ENCODE results near the gene BICRAL. TPM values are rescaled to one million over a fixed set of nuclear protein-coding genes. Genes with fewer than 3 reads are reported as not detected.
"Not testable (repeated sequence)": the region's sequence is repeated elsewhere in the genome, so short reads cannot be mapped to it uniquely, and the experiment has no call there.

The BICRAL gene
- total and polyA plus RNA-seq, 2 experiments from 2014 or later, result 2.1 to 6.3 TPM

DNA sequence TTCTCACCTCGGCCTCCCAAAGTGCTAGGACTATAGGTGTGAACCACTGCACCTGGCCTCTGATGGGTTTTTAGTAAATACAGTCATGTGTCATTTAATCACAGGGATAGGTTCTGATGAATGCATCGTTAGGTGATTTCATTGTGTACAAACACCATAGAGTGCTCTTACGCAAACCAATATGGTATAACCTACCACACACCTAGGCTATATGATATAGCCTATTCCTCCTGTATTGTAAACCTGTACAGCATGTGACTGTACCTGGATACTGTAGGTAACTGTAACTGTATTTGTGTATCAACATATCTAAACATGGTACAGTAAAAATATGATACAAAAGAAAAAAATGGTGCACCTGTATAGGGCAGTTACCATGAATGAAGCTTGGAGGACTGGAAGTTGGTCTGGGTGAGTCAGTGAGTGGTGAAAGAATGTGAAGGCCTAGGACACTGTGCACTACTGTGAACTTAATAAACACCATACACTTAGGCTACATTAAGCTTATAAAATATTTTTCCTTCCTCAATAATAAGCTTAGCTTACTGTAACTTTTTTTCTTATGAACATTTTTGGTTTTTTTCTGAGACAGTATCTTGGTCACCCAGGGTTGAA lies 10.0 kb downstream of the BICRAL start:
- WGBS (ENCODE audit: low lambda C conversion rate, missing lambda C conversion rate), result 97% methylated on average over 3 of the region's 3 CpGs
- TF ChIP-seq EZH2phosphoT487 (IDR thresholded peaks at IDR 0.05; ENCODE audit: low read depth, severe bottlenecking, unreplicated experiment), result no peak
- no peak for TF ChIP-seq EZH2 (IDR thresholded peaks at IDR 0.05; ENCODE audit: borderline replicate concordance)
- TF ChIP-seq, protein P1, sequence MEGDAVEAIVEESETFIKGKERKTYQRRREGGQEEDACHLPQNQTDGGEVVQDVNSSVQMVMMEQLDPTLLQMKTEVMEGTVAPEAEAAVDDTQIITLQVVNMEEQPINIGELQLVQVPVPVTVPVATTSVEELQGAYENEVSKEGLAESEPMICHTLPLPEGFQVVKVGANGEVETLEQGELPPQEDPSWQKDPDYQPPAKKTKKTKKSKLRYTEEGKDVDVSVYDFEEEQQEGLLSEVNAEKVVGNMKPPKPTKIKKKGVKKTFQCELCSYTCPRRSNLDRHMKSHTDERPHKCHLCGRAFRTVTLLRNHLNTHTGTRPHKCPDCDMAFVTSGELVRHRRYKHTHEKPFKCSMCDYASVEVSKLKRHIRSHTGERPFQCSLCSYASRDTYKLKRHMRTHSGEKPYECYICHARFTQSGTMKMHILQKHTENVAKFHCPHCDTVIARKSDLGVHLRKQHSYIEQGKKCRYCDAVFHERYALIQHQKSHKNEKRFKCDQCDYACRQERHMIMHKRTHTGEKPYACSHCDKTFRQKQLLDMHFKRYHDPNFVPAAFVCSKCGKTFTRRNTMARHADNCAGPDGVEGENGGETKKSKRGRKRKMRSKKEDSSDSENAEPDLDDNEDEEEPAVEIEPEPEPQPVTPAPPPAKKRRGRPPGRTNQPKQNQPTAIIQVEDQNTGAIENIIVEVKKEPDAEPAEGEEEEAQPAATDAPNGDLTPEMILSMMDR (IDR thresholded peaks at IDR 0.05; ENCODE audit: poor library complexity), result no peak
- H3K9me3 ChIP-seq (ENCODE audit: low read depth), result no peaks in the 10 kb centered on the region

DNA sequence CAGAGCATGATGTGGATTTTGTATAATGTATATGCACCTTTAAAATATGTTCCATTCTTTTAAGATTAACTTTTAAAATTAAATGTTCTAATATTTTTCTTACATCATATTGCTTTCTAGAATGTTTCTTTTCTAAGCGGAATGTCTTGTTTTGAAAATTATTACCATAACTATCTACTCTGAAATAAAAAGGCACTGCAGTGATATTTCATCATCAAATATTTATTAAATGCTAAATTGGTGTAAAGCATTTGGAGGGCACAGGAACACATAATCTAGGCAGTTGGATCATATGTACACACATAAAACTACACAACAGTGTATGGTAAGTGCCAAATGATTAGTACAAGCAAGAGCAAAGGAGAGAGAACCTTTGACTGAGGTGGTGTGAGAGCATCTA lies 13.8 kb downstream of the BICRAL start:
- Histone ChIP-seq H2AFZ (no peak overlapping the region), H3K79me2 (peaks cover 4% of the 10 kb centered on the region), H3K36me3 (replicated peaks; ENCODE audit: insufficient read depth, low read depth) (no peaks in the 10 kb centered on the region), H3K9me2 (replicated peaks; ENCODE audit: insufficient read depth) (no peaks in the 10 kb centered on the region), H4K20me1 (ENCODE audit: insufficient read depth, poor library complexity, severe bottlenecking) (no peaks in the 10 kb centered on the region), H3K4me1 (ENCODE audit: insufficient read depth) (peaks cover 3% of the 10 kb centered on the region), H3K4me3 (no peak overlapping the region), H3K27me3 (no peaks in the 10 kb centered on the region), H3K4me2 (no peak overlapping the region), H3K9me3 (ENCODE audit: low read depth) (no peaks in the 10 kb centered on the region), H3K27ac (no peak overlapping the region)
- WGBS (ENCODE audit: low lambda C conversion rate, missing lambda C conversion rate), result 98% methylated on average over 1 of the region's 1 CpG
- no peak for DNase-seq (ENCODE audit: low spot score)
- TF ChIP-seq EZH2 (IDR thresholded peaks at IDR 0.05; ENCODE audit: borderline replicate concordance), result no peak

More for the DNA sequence above, 10.0 kb downstream of the BICRAL start:
- H3K27ac ChIP-seq, result no peak overlapping the region
- H2AFZ ChIP-seq, result no peak overlapping the region
- peaks cover 40% of the 10 kb centered on the region for H3K79me2 ChIP-seq
- no peaks in the 10 kb centered on the region for H3K9me2 ChIP-seq (replicated peaks; ENCODE audit: insufficient read depth)
- DNase-seq (ENCODE audit: low spot score), result no peak
- H3K27me3 ChIP-seq, result no peaks in the 10 kb centered on the region
- no peak overlapping the region for H3K4me2 ChIP-seq
- no peak overlapping the region for H3K4me3 ChIP-seq
- peaks cover 14% of the 10 kb centered on the region for H4K20me1 ChIP-seq (ENCODE audit: insufficient read depth, poor library complexity, severe bottlenecking)
- no peaks in the 10 kb centered on the region for H3K36me3 ChIP-seq (replicated peaks; ENCODE audit: insufficient read depth, low read depth)
- peaks cover 9% of the 10 kb centered on the region for H3K4me1 ChIP-seq (ENCODE audit: insufficient read depth)

DNA sequence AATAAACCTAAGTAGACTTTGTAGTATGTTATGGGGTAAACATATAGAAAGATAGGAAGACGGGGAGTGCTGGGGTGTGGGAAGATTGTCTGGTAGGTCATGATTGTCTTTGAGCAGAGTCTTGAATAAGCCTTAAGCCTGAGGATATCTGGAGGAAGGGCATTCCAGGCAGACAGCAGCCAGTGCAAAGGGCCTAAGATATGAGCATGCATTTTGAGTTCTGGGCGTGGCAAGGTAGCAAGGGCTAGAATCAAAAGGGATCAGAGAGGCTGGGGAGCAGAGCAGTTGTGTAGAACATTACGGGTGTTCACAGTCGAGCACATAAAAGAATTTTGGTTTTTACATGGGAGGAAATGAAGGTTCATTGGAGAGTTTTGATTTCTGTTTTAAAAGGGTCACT lies 14.3 kb downstream of the BICRAL start:
- no peaks in the 10 kb centered on the region for H3K27me3 ChIP-seq
- H3K4me1 ChIP-seq (ENCODE audit: insufficient read depth), result peaks cover 3% of the 10 kb centered on the region
- WGBS (ENCODE audit: low lambda C conversion rate, missing lambda C conversion rate), result 81% methylated on average over 4 of the region's 4 CpGs
- H3K4me2 ChIP-seq, result no peak overlapping the region
- TF ChIP-seq EZH2phosphoT487 (IDR thresholded peaks at IDR 0.05; ENCODE audit: low read depth, severe bottlenecking, unreplicated experiment) (no peak), EZH2 (IDR thresholded peaks at IDR 0.05; ENCODE audit: borderline replicate concordance) (no peak)
- TF ChIP-seq, protein P1 (IDR thresholded peaks at IDR 0.05; ENCODE audit: poor library complexity), result no peak
- H3K9me3 ChIP-seq (ENCODE audit: low read depth), result no peaks in the 10 kb centered on the region
- no peak overlapping the region for H3K4me3 ChIP-seq
- DNase-seq (ENCODE audit: low spot score), result no peak
- H3K36me3 ChIP-seq (replicated peaks; ENCODE audit: insufficient read depth, low read depth), result no peaks in the 10 kb centered on the region
- H4K20me1 ChIP-seq (ENCODE audit: insufficient read depth, poor library complexity, severe bottlenecking), result no peaks in the 10 kb centered on the region
- no peak overlapping the region for H2AFZ ChIP-seq
- H3K79me2 ChIP-seq, result peaks cover 3% of the 10 kb centered on the region
- no peak overlapping the region for H3K27ac ChIP-seq
- no peaks in the 10 kb centered on the region for H3K9me2 ChIP-seq (replicated peaks; ENCODE audit: insufficient read depth)

DNA sequence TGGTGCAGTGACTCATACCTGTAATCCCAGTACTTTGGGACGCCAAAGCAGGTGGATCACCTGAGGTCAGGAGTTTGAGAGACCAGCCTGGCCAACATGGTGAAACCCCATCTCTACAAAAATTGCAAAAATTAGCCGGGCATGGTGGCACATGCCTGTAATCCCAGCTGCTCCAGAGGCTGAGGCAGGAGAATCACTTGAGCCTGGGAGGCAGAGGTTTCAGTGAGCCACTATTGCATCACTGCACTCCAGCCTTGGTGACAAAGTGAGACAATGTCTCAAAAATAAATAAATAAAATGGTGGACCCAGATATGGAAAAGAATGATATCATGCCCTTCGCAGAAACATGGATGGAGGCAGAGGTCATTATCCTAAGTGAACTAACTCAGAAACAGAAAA lies 15.8 kb downstream of the BICRAL start:
- DNase-seq (ENCODE audit: low spot score); H3K9me3 ChIP-seq (ENCODE audit: low read depth); H3K4me2 ChIP-seq; H3K27ac ChIP-seq; H3K4me3 ChIP-seq; H3K9me2 ChIP-seq (replicated peaks; ENCODE audit: insufficient read depth); H3K27me3 ChIP-seq; H3K4me1 ChIP-seq (ENCODE audit: insufficient read depth); H2AFZ ChIP-seq; H4K20me1 ChIP-seq (ENCODE audit: insufficient read depth, poor library complexity, severe bottlenecking); H3K36me3 ChIP-seq (replicated peaks; ENCODE audit: insufficient read depth, low read depth): not testable (repeated sequence)
- WGBS (ENCODE audit: low lambda C conversion rate, missing lambda C conversion rate), result 95% methylated on average over 3 of the region's 3 CpGs
- peaks cover 11% of the 10 kb centered on the region for H3K79me2 ChIP-seq
